Testis (tissue), 3 donors: ENCODE measurements around the gene TSPAN1. TPM values are rescaled to one million over a fixed set of nuclear protein-coding genes. Genes with fewer than 3 reads are reported as not detected.

ENCODE experiments used
- DNase-seq: peaks from one replicate; pipeline ENCODE4 v3.0.0-alpha.2; 2019
- H3K27ac ChIP-seq, 2 donors: fragments of 200-600 bp; sonication (generic); one replicate each; pipeline ENCODE4 v1.5.1; 2019
- H3K27me3 ChIP-seq: fragments of 200-600 bp; sonication (generic); one replicate; pipeline ENCODE4 v1.5.1; 2019
- H3K36me3 ChIP-seq: fragments of 200-600 bp; sonication (generic); one replicate; pipeline ENCODE4 v1.5.1; 2017; ENCODE audit warnings: low read depth; ENCODE audit errors: missing control alignments
- H3K4me1 ChIP-seq: fragments of 200-600 bp; sonication (generic); one replicate; pipeline ENCODE4 v1.5.1; 2019
- H3K4me3 ChIP-seq, 2 donors: fragments of 200-600 bp; sonication (generic); one replicate each; pipeline ENCODE4 v1.5.1; 2017 to 2019
- H3K9me3 ChIP-seq: fragments of 200-600 bp; sonication (generic); one replicate; pipeline ENCODE4 v1.5.1; 2017
- CTCF ChIP-seq, 3 experiments: fragments of 450-650 bp in 2 of 3; fragments of 200-600 bp in 1 of 3; sonication (generic) in 1 of 3; IDR thresholded peaks; one replicate each; pipeline ENCODE4 v1.5.1; 2016 to 2019; ENCODE audit warnings: antibody characterized with exemption in 3 of 3, mild to moderate bottlenecking in 2 of 3, moderate library complexity in 1 of 3
- POLR2A ChIP-seq: fragments of 450-650 bp; IDR thresholded peaks from one replicate; pipeline ENCODE4 v1.6.1; 2017; ENCODE audit warnings: antibody characterized with exemption, mild to moderate bottlenecking, moderate library complexity
- WGBS, 2 donors: methylation state at CpG; one replicate each; pipeline ENCODE4 v1.1.5; 2018; 5-methylcytosine and 5-hydroxymethylcytosine counted together
- intact Hi-C: fragments of 100-400 bp; cut with DNase I; formaldehyde crosslinking; loops from one replicate; pipeline ENCODE4 v1.15.1; 2023; ENCODE audit warnings: low total_unique reads
- polyA plus RNA-seq: library from polyadenylated mRNA; stranded (reverse); fragments of 350-450 nt; fragmentation: Illumina TruSeq; extraction: RNeasy Lipid Tissue Mini Kit (QIAGEN cat#74804); gene quantifications from one replicate; pipeline ENCODE4 v1.2.3, GENCODE V29; 2014; ENCODE audit warnings: low read depth, low replicate concordance; ENCODE audit not compliant: insufficient read depth
- total RNA-seq, 2 donors: library from RNA; depleted of rRNA; stranded (reverse); fragments of >200 nt; gene quantifications; one replicate each; pipeline ENCODE4 v1.2.3, GENCODE V29; 2016

The TSPAN1 gene
- total and polyA plus RNA-seq, 3 donors from 2014 or later = 14.6 to 55.0 (median 34.7) TPM

GRCh38 chr1:46184920-46185658 lies 10.2 kb downstream of the TSPAN1 start:
- Histone ChIP-seq H3K27me3 (no peaks in the 10 kb centered on the region), H3K9me3 (no peaks in the 10 kb centered on the region), H3K4me1 (peaks cover 15% of the 10 kb centered on the region), H3K4me3 (no peak overlapping the region), H3K27ac (no peak overlapping the region), H3K36me3 (no peaks in the 10 kb centered on the region)
- no peak for DNase-seq
- WGBS, 2 donors = 77 to 84% methylated on average over 7 of the region's 7 CpGs
- TF ChIP-seq POLR2A = no peak
- no peak for TF ChIP-seq CTCF (IDR thresholded peaks at IDR 0.05)
- intact Hi-C loops = no loop called here

DNA sequence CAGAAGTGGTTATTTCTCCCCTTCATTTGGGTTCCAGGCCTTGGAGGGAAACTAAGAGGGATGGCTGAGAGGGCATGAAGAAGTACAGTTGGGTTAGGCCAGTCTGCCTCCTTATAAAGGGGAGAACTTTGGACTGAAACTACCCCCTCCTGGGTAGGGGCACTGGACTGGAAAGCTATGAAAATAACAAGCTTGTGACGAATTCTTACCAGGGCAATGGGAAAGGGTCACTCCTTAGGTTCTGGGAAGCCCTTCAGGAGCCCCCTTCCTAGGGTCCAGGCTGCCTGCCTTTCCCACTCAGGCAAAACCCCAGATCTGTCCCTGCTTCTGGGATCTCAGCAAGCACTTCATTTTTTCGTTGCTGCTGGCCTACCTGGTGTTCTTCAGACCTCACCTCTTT lies 11.2 kb downstream of the TSPAN1 start:
- intact Hi-C loops = no loop called here
- no peaks in the 10 kb centered on the region for H3K27me3 ChIP-seq
- H3K36me3 ChIP-seq = no peaks in the 10 kb centered on the region
- TF ChIP-seq POLR2A (no peak), CTCF (IDR thresholded peaks at IDR 0.05) (no peak)
- DNase-seq = no peak
- H3K9me3 ChIP-seq = no peaks in the 10 kb centered on the region
- peaks cover 15% of the 10 kb centered on the region for H3K4me1 ChIP-seq
- 86 to 89% methylated on average over 2 of the region's 2 CpGs for WGBS, 2 donors
- H3K27ac ChIP-seq = no peak overlapping the region
- no peak overlapping the region for H3K4me3 ChIP-seq

DNA sequence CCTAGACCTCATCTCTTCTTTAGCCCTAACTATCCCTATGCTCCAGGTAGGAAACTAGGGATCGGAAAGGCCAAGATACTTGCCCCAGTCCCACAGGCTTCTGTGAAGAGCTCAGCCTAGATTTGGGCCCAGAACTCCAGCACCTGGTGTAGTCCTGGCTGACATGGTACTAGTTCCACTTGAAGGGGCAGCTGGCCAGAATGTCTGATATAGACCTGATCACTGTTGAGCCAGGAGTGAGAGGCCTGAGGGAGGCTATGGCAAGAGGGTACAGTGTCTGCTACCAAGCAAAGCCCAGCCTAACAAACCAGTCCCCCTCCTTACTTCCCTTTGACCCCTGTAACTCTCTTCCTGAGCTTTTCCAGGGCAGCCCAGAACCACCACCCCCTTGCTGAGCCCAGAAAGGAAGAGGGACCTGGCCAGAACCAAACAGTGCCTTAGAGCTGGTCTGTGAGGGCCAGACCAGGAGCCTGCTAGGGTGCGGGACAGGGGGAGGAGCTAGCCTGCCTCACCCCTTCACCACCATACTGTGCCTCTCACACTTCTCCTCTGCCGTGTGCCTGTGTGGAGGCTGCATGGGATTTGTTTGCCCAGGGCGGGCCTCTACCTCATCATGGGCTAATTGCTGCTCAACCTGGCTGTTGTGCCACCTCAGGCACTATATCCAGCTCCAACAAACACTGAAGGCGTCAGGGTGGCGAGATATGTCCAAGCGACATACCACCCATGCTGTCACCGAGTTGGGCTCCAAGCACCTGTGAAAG lies 12.4 kb downstream of the TSPAN1 start:
- WGBS, 2 donors = 90 to 95% methylated on average over 6 to 8 of the region's 8 CpGs
- Histone ChIP-seq H3K27me3 (no peaks in the 10 kb centered on the region), H3K9me3 (no peaks in the 10 kb centered on the region), H3K36me3 (no peaks in the 10 kb centered on the region), H3K27ac (no peak overlapping the region), H3K4me3 (no peak overlapping the region), H3K4me1 (peaks cover 15% of the 10 kb centered on the region)
- intact Hi-C loops = no loop called here
- TF ChIP-seq CTCF (IDR thresholded peaks at IDR 0.05) (no peak), POLR2A (no peak)
- no peak for DNase-seq

- Histone ChIP-seq H3K4me3 (no peak overlapping the region), H3K36me3 (no peaks in the 10 kb centered on the region), H3K9me3 (no peaks in the 10 kb centered on the region), H3K27ac (peak overlapping the region in 1 of 2 donors; percentile 64), H3K4me1 (peaks cover 8% of the 10 kb centered on the region), H3K27me3 (no peaks in the 10 kb centered on the region)
- intact Hi-C loops = no loop called here
- WGBS, 2 donors = 67 to 75% methylated on average over 6 of the region's 6 CpGs
- TF ChIP-seq CTCF (IDR thresholded peaks at IDR 0.05) = peak in 1 of 3 experiments; percentile 8
- no peak for TF ChIP-seq POLR2A
- no peak for DNase-seq
These were observed 13.6 kb downstream of the TSPAN1 start for GRCh38 chr1:46188295-46189030.
